Activated B cell treated with CpG ODN at 0.5 μM for 24 hours (primary cell): ENCODE results near the gene CCDC195. TPM values are rescaled to one million over a fixed set of nuclear protein-coding genes. Genes with fewer than 3 reads are reported as not detected.

Source experiments
- ATAC-seq: fragments of 200-7000 bp; cut with Tn5 transposase; one replicate; pipeline ENCODE4 v1.10.0; 2021; ENCODE audit warnings: low read depth, mild to moderate bottlenecking, moderate library complexity
- CTCF ChIA-PET: fragments of 350-600 bp; sonication (Branson Sonifier 250); formaldehyde crosslinking; loops from one replicate; lab custom pipeline; 2021; ENCODE audit warnings: antibody characterized with exemption; lab: Charles Lee
- POLR2A ChIA-PET: fragments of 350-600 bp; sonication (Branson Sonifier 250); formaldehyde crosslinking; loops from one replicate; lab custom pipeline; 2021; ENCODE audit warnings: antibody characterized with exemption; lab: Charles Lee
- DNase-seq: peaks from one replicate; pipeline ENCODE4 v3.0.0; 2022
- H3K27ac Mint-ChIP-seq: one replicate; pipeline ENCODE4 v1.8.0; 2020; ENCODE audit warnings: mixed read lengths
- H3K27me3 Mint-ChIP-seq: one replicate; pipeline ENCODE4 v1.8.0; 2021; ENCODE audit warnings: mixed read lengths
- H3K36me3 Mint-ChIP-seq: one replicate; pipeline ENCODE4 v1.8.0; 2021; ENCODE audit warnings: low read depth, mixed read lengths
- H3K4me1 Mint-ChIP-seq: one replicate; pipeline ENCODE4 v1.8.0; 2021; ENCODE audit warnings: mixed read lengths
- H3K4me3 Mint-ChIP-seq: one replicate; pipeline ENCODE4 v1.8.0; 2020; ENCODE audit warnings: mild to moderate bottlenecking, mixed read lengths
- H3K9me3 Mint-ChIP-seq: one replicate; pipeline ENCODE4 v1.8.0; 2020; ENCODE audit warnings: mixed read lengths
- intact Hi-C: fragments of 100-400 bp; cut with micrococcal nuclease; formaldehyde crosslinking; loops from one replicate; pipeline ENCODE4 v1.15.1; 2024
- total RNA-seq: library from RNA; stranded (reverse); gene quantifications from 2 replicates; pipeline ENCODE4 v1.2.3, GENCODE V29; 2022
- TF ChIP-seq, protein P1 (sequence below): fragments of 200-600 bp; IDR thresholded peaks from one replicate; pipeline ENCODE4 v1.8.0; 2022; ENCODE audit warnings: antibody characterized with exemption, mild to moderate bottlenecking

The CCDC195 gene
- total RNA-seq, 1 donor from 2014 or later = not detected

DNA sequence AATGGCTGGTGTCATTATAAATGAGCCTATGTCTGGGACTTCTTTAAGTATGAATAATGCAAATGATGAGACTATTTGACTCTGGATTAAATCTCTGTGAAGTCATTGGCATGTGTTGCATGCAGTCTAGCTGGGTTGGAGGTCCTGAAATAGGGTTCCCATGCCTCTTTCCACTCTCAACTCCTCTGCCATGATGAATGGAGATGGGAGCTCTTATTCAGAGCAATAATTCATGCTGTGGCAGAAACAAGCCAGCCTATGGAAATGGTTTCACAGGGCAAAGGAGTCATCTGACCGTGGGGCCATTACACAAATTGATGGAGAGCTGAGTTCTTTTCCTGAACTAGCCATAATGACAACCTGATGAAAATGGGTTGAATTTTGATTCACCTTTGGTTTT lies 15.5 kb upstream of the CCDC195 start:
- peaks cover 13% of the 10 kb centered on the region for H3K36me3 Mint-ChIP-seq
- no peak overlapping the region for H3K4me3 Mint-ChIP-seq
- H3K9me3 Mint-ChIP-seq = peaks cover 25% of the 10 kb centered on the region
- ATAC-seq = no peak
- DNase-seq = no peak
- POLR2A ChIA-PET = no interaction called here
- TF ChIP-seq, protein P1, sequence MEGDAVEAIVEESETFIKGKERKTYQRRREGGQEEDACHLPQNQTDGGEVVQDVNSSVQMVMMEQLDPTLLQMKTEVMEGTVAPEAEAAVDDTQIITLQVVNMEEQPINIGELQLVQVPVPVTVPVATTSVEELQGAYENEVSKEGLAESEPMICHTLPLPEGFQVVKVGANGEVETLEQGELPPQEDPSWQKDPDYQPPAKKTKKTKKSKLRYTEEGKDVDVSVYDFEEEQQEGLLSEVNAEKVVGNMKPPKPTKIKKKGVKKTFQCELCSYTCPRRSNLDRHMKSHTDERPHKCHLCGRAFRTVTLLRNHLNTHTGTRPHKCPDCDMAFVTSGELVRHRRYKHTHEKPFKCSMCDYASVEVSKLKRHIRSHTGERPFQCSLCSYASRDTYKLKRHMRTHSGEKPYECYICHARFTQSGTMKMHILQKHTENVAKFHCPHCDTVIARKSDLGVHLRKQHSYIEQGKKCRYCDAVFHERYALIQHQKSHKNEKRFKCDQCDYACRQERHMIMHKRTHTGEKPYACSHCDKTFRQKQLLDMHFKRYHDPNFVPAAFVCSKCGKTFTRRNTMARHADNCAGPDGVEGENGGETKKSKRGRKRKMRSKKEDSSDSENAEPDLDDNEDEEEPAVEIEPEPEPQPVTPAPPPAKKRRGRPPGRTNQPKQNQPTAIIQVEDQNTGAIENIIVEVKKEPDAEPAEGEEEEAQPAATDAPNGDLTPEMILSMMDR = no peak
- CTCF ChIA-PET = no interaction called here
- no peak overlapping the region for H3K27ac Mint-ChIP-seq
- H3K27me3 Mint-ChIP-seq = no peaks in the 10 kb centered on the region
- H3K4me1 Mint-ChIP-seq = peaks cover 4% of the 10 kb centered on the region
- intact Hi-C loops = no loop called here

DNA sequence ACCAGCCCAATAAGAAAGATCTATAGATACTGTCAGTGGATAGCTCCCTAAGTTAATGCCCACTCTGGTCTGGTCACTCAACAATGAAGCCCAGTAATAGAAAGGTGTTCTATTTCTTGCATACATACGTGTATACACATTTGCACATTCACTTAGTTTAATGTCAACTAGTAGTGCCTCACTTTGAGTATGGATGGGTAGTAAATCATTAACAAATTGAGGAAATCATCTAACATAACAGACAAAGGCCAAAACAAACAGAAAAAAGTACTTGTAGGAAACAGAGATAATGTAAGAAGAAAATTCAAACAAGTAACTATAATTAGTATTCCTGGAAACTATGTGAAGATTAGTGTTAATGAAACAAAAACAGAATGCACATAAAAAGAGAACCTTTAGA lies 13.3 kb upstream of the CCDC195 start:
- ChIA-PET CTCF (no interaction called here), POLR2A (no interaction called here)
- intact Hi-C loops = no loop called here
- ATAC-seq = no peak
- H3K4me1 Mint-ChIP-seq = no peaks in the 10 kb centered on the region
- H3K27ac Mint-ChIP-seq = no peak overlapping the region
- no peaks in the 10 kb centered on the region for H3K27me3 Mint-ChIP-seq
- TF ChIP-seq, protein P1 = no peak
- H3K9me3 Mint-ChIP-seq = peaks cover 18% of the 10 kb centered on the region
- H3K36me3 Mint-ChIP-seq = peaks cover 4% of the 10 kb centered on the region
- DNase-seq = no peak
- H3K4me3 Mint-ChIP-seq = no peak overlapping the region

DNA sequence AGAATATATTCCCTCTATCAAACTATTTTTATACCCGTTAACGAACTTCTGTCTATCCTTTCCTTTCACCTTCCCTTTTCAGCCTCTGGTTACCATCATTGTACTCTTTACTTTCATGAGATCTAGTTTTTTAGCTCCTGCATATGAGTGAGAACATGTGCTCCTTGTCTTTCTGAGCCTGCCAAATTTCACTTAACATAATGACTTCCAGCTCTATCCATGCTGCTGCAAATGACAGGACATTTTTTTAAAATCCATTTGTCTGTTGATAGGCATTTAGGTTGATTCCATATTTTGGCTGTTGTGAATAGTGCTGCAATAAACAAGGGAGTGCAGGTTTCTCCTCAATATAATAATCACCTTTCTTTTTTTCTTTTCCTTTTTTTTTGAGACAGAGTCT lies 8.2 kb upstream of the CCDC195 start:
- H3K9me3 Mint-ChIP-seq = peaks cover 18% of the 10 kb centered on the region
- POLR2A ChIA-PET = no interaction called here
- H3K27ac Mint-ChIP-seq = no peak overlapping the region
- intact Hi-C loops = no loop called here
- CTCF ChIA-PET = no interaction called here
- peaks cover 4% of the 10 kb centered on the region for H3K36me3 Mint-ChIP-seq
- TF ChIP-seq, protein P1 = no peak
- ATAC-seq = no peak
- no peaks in the 10 kb centered on the region for H3K4me1 Mint-ChIP-seq
- H3K27me3 Mint-ChIP-seq = no peaks in the 10 kb centered on the region
- H3K4me3 Mint-ChIP-seq = no peak overlapping the region
- DNase-seq = no peak

DNA sequence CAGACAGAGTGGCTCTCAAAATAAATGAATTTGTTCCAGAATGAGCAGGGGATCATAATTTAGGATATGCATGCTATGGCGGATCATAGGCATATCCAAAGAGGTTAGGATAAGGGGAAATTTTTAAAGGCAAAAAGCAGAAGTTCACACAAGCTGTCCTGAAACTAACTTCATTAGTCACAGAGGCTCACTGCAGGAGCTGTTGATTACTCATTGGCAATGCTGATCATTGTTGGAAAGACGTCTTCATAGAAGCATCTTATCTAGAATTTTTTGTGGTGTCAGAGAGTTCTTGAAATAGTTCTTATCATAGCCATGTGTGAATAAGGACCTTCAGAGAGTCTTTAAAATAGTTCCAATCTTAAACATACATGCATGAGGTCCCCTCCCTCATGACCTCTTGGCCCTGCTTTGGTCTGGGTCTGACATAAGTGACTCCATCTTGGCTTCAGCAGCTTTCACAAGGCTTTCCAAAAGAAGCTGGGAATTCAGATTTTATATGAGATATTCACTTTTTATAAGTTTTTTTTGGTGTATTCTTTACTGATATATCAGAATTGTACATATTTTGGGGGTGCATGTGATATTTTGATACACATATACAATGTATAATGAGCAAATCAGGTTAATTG lies 7.5 kb upstream of the CCDC195 start:
- no peak overlapping the region for H3K27ac Mint-ChIP-seq
- ChIA-PET POLR2A (no interaction called here), CTCF (no interaction called here)
- intact Hi-C loops = no loop called here
- H3K4me3 Mint-ChIP-seq = no peak overlapping the region
- H3K36me3 Mint-ChIP-seq = peaks cover 4% of the 10 kb centered on the region
- H3K9me3 Mint-ChIP-seq = peaks cover 17% of the 10 kb centered on the region
- ATAC-seq (no peak), DNase-seq (no peak)
- no peaks in the 10 kb centered on the region for H3K4me1 Mint-ChIP-seq
- no peaks in the 10 kb centered on the region for H3K27me3 Mint-ChIP-seq
- TF ChIP-seq, protein P1 = no peak

DNA sequence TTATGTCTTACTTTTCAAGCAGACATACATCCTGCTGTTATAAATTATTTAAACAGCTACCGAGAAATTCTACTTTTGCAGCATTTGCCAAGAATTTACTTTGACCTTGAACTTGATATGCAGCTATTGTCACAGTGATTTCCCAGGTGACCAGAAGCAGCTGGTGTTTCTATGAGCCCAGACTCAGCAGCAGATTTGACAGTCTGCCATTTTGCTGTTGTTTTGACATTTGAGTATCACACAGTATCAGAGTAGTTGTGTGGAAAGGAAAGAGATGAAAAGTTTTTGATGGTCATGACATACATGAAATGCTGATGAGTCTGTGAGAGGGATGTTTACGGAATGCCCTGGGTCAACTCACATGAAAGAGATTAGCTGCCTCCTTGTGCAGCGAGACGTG lies 6.6 kb upstream of the CCDC195 start:
- no peak overlapping the region for H3K27ac Mint-ChIP-seq
- TF ChIP-seq, protein P1 = no peak
- ChIA-PET CTCF (no interaction called here), POLR2A (no interaction called here)
- no peak overlapping the region for H3K4me3 Mint-ChIP-seq
- intact Hi-C loops = no loop called here
- H3K9me3 Mint-ChIP-seq = peaks cover 11% of the 10 kb centered on the region
- no peaks in the 10 kb centered on the region for H3K27me3 Mint-ChIP-seq
- H3K4me1 Mint-ChIP-seq = no peaks in the 10 kb centered on the region
- no peaks in the 10 kb centered on the region for H3K36me3 Mint-ChIP-seq
- DNase-seq (no peak), ATAC-seq (no peak)
